Measurements from ENCODE around the gene CELA2A. TPM values are rescaled to one million over a fixed set of nuclear protein-coding genes. Genes with fewer than 3 reads are reported as not detected.

CELA2A gene
- total and polyA plus RNA-seq, 4 donors, result 0.11 to 1.5 (median 0.20) TPM; not detected in 1

GRCh38 chr1:15449567-15449966 is 7.0 kb upstream of the CELA2A start:
- Histone ChIP-seq H3K27ac (ENCODE audit: low read depth in 1 of 2, low read length in 1 of 2) (no peak overlapping the region), H3K9ac (ENCODE audit: insufficient read depth in 1 of 2, low read length in 2 of 2) (no peak overlapping the region), H3K27me3 (ENCODE audit: control insufficient read depth in 3 of 3, insufficient read depth in 3 of 3, low read length in 2 of 3) (peaks cover 0 to 6% (median 0%) of the 10 kb centered on the region in 3 donors), H3K4me1 (ENCODE audit: control insufficient read depth in 5 of 5, insufficient read depth in 5 of 5, low read length in 5 of 5) (no peaks in the 10 kb centered on the region), H3K9me3 (ENCODE audit: control insufficient read depth in 4 of 4, insufficient read depth in 3 of 4, low read length in 3 of 4) (peaks cover 0 to 1% (median 0%) of the 10 kb centered on the region in 4 donors), H3K36me3 (ENCODE audit: control insufficient read depth in 4 of 4, insufficient read depth in 4 of 4, low read length in 4 of 4) (no peaks in the 10 kb centered on the region), H3K4me3 (no peak overlapping the region)
- no peak for TF ChIP-seq CTCF (IDR thresholded peaks at IDR 0.05; ENCODE audit: control extremely low read depth, extremely low read depth)
- 53 to 65% methylated on average over 3 of the region's 3 CpGs for WGBS, 2 donors
- ATAC-seq (ENCODE audit: insufficient read depth, low FRiP score) (no peak), DNase-seq (no peak)

- no peaks in the 10 kb centered on the region for H3K36me3 ChIP-seq (ENCODE audit: control insufficient read depth in 4 of 4, insufficient read depth in 4 of 4, low read length in 4 of 4)
- H3K9me3 ChIP-seq (ENCODE audit: control insufficient read depth in 4 of 4, insufficient read depth in 3 of 4, low read length in 3 of 4), result peaks cover 0 to 1% (median 0%) of the 10 kb centered on the region in 4 donors
- no peak overlapping the region for H3K4me3 ChIP-seq
- peaks cover 0 to 6% (median 0%) of the 10 kb centered on the region in 3 donors for H3K27me3 ChIP-seq (ENCODE audit: control insufficient read depth in 3 of 3, insufficient read depth in 3 of 3, low read length in 2 of 3)
- H3K27ac ChIP-seq (ENCODE audit: low read depth in 1 of 2, low read length in 1 of 2), result no peak overlapping the region
- H3K4me1 ChIP-seq (ENCODE audit: control insufficient read depth in 5 of 5, insufficient read depth in 5 of 5, low read length in 5 of 5), result no peaks in the 10 kb centered on the region
- 92 to 96% methylated on average over 6 of the region's 6 CpGs for WGBS, 2 donors
- TF ChIP-seq CTCF (IDR thresholded peaks at IDR 0.05; ENCODE audit: control extremely low read depth, extremely low read depth), result no peak
- no peak for ATAC-seq (ENCODE audit: insufficient read depth, low FRiP score)
- no peak overlapping the region for H3K9ac ChIP-seq (ENCODE audit: insufficient read depth in 1 of 2, low read length in 2 of 2)
- DNase-seq, result no peak
Observed at GRCh38 chr1:15451014-15451722, 5.4 kb upstream of the CELA2A start.

GRCh38 chr1:15452216-15452615 is 4.3 kb upstream of the CELA2A start:
- H3K9ac ChIP-seq (ENCODE audit: insufficient read depth in 1 of 2, low read length in 2 of 2), result no peak overlapping the region
- H3K4me1 ChIP-seq (ENCODE audit: control insufficient read depth in 5 of 5, insufficient read depth in 5 of 5, low read length in 5 of 5), result no peaks in the 10 kb centered on the region
- H3K27ac ChIP-seq (ENCODE audit: low read depth in 1 of 2, low read length in 1 of 2), result no peak overlapping the region
- no peaks in the 10 kb centered on the region for H3K36me3 ChIP-seq (ENCODE audit: control insufficient read depth in 4 of 4, insufficient read depth in 4 of 4, low read length in 4 of 4)
- peaks cover 0 to 1% (median 0%) of the 10 kb centered on the region in 4 donors for H3K9me3 ChIP-seq (ENCODE audit: control insufficient read depth in 4 of 4, insufficient read depth in 3 of 4, low read length in 3 of 4)
- no peak for TF ChIP-seq CTCF (IDR thresholded peaks at IDR 0.05; ENCODE audit: control extremely low read depth, extremely low read depth)
- 90 to 91% methylated on average over 1 of the region's 1 CpG for WGBS, 2 donors
- ATAC-seq (ENCODE audit: insufficient read depth, low FRiP score) (no peak), DNase-seq (no peak)
- H3K27me3 ChIP-seq (ENCODE audit: control insufficient read depth in 3 of 3, insufficient read depth in 3 of 3, low read length in 2 of 3), result peaks cover 0 to 3% (median 0%) of the 10 kb centered on the region in 3 donors
- H3K4me3 ChIP-seq, result no peak overlapping the region
